Measurements from ENCODE around the gene PYGO2.
A peak's percentile ranks its signal among the peaks of the same experiment; 100 is the strongest.
"Not testable (repeated sequence)": the region's sequence is repeated elsewhere in the genome, so short reads cannot be mapped to it uniquely, and the experiment has no call there.

PYGO2 gene

DNA sequence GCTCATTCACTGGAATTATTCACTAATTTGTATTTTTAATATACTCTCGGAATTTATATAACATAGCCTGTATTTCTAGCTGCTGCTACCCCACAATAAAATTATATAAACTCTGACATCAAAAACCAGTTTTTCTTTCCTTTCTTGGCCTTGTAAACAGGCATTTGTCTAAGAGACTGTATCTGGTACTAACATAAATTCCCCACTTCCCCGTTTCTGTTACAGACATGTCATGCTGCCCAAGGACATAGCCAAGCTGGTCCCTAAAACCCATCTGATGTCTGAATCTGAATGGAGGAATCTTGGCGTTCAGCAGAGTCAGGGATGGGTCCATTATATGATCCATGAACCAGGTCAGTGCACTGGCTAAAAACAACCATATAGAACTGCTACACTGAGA is 16.2 kb upstream of the PYGO2 start:
- DNase-seq: not testable (repeated sequence)

DNA sequence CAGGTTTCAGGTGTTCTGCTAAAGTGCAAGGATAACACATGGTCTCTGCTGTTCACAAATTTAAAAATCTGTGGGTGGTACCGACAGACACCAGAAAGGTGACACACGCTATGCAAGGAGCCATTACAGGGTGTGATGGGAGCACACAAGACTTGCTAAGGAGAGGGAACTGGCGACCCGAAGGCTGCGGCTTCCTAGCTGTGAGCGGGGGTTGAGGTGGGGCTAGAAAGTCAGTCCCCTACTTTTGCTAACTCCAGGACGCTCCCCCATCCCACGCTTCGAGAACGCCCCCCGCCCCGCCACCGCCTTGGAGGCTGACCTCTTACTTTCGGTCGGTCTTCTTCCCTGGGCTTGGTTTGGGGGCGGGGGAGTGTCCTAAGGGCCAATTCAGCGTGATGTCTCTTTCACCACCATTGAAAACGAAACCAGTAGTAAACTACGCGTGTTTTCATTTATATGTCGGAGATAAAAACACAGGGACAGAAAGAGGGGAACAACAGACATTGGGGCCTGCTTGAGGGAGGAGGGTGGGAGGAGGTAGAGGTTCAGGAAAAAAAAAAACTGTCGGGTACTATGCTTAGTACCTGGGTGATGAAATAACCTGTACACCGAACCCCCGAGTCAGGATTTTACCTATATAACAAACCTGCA is 14.0 kb upstream of the PYGO2 start:
- DNase-seq: peak in 3 of 4 experiments; percentile 16 to 47 (median 20)

DNA sequence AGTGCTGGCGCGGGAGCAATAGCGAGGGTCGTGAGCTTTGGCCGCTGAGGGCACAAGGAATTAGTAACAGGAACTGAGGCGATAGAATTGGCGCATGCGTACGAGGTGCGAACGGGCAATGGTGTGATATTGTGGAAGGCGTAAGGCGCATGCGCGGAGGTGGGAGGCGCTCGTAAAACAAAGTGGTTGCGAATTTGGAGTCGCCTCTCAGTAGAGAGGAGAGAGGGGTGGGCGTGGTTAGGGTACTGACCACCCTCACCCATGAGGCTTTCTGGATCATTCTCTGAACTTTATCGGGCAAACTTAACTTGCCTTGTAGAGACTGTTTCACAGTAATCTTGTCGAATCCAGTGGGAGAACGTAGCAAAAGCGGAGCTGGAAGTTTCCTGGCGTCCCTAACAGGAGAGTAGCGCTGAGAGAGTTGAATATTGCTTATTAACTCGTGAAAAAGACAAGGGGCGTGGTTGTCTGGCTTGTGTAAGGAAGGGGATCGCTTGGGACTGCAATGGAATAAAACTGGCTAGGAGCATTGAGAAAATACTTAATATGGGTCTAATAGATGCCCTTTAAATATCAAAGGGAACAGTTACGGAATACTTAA is 13.3 kb upstream of the PYGO2 start:
- peak; percentile 73 to 90 (median 86) for DNase-seq

DNA sequence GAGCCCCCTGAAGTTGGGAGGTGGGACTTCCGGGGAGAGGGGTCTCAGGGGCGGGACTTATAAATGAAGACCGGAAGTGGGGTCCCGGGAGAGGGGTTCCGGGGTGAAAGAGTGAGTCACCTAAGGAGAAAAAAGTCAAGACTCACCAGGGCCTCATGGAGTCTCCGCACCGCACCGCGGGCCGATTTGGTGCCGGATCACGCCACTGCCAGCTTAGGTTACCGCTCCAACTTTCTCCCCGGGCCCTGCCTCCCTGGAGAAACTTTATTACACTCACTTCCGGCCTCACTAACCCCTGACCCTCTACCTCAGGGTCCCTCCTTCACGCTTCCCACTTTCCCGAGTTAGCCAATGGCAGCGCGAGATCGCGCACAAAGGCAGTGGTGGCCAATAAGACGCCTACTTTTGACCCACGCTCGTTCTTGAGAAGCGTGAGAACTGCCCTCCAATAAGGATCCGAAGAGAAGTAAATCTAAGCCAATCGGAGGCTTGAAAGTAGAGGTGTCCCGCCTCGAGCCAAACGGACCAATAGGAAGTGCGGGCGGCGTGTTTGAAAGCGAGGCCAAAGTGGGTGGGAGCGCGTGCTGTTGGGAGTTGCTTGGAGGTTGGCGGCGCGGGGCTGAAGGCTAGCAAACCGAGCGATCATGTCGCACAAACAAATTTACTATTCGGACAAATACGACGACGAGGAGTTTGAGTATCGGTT is 12.7 kb upstream of the PYGO2 start, which contains the start of gene CKS1B:
Gene CKS1B (plus strand): TSS at position 580 of the 706 bp plus-strand sequence. CDS start 65 bp downstream, at position 645.
- peak; percentile 74 to 88 (median 84) for DNase-seq

DNA sequence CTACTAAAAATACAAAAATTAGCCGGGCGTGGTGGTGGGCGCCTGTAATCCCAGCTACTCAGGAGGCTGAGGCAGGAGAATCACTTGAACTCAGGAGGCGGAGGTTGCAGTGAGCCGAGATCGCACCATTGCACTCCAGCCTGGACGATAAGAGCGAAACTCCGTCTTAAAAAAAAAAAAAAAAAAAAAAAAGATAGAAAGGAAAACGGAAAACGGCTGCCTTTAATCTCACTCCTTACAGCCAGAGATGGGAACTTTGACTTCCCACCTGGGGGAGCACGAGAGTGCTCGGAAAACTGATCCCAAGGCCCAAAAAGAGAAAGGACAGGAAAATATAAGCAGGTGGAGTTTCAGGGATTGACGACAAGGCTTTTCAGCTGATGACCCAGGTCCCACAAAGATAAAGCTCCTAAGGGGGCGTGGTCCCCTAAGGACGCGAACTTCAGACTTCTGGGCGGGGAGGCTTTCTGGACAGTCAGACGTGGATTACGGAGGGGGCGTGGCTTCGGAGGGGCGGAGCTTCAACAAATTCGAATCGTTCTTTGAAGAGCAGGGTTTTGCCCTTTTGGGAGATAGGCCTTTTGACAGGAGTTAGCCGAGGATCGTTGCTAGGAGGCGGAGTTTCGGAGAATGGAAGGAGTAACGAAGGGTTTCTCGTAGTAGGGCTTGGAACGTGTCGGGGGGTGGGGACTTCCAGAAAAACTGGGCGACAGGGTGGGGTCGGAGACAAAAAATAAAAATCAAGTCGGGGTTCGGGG is 11.9 kb upstream of the PYGO2 start:
- DNase-seq: peak; percentile 69 to 87 (median 75)

DNA sequence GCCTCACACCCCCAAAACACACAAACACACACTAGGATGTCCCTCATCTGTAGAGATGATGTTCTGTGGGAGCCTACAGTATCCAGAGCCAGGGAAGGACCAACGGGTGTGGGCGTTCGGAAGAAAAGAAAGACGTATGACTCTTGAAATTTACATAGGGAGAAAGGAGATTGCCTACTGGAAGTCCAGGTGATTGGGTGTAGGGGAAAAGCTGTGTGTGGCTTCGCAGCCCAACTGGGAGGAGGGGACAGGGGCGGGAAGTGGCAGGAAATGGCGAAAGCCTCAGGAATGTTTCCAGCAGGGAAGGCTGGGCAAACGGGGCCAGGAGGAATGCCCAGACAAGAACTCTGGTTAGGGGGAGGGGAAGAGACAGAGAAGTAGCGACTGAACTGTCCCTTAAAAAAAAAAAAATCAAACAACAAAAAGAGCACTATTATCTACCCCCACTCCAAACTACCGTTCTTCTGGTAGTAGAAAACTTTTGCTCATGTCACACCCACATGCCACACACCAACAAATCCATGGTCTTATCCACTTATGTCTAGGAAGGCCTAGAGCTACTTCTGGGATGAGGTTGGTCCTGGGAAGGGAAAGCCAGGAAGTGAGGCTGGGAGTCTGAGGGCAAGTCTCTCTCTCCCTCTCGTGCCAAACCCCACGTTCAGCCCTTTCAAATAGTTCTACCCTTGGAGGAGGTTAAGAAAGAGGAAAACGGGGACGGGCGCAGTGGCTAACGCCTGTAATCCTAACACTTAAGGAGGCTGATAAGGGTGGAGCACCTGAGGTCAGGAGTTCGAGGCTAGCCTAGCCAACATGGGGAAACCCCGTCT is 11.1 kb upstream of the PYGO2 start:
- DNase-seq: no peak

DNA sequence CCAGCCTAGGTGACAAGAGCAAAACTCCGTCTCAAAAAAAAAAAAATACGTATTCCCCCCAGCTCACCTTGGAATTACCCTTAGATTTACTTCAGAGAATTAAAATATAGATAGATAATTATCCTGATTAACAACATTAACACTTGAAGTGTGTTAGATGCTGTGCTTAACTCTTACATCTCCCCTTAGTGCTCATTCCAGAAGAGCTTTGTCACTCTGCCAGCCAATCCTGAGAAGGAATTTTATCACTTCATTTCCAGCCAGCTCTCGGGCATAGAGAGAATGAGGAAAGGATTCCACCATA is 10.6 kb upstream of the PYGO2 start:
- DNase-seq: no peak

DNA sequence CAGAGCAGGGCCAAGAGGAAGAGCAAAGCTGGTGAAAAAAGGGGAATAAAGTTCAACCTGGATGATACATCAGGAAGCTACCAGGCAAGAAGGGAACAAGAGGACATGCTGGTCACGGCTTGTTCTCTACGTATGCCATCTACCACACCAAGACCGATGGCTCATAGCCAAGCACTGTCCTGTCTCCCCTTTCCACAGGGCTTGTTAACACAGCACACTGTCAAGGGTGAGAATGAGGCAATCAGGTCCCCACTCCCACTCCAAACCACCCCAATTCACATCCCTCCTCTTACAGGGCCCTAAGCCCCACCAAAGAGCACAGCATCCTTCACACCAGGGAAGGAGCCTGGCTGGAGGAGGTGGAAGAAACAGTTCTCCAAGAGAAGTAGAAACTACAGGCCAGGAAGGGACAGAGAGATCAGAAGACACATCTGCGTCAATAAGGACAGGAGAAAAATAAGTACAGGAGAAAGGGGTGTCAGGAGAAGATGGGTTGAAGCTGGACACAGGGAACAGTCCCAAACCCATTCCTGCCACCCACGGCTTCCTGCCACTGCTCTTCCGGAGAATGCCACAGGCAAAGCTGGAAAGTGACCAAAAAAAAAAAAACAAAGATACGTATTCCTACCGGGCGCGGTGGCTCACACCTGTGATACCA is 9.9 kb upstream of the PYGO2 start:
- no peak for DNase-seq

DNA sequence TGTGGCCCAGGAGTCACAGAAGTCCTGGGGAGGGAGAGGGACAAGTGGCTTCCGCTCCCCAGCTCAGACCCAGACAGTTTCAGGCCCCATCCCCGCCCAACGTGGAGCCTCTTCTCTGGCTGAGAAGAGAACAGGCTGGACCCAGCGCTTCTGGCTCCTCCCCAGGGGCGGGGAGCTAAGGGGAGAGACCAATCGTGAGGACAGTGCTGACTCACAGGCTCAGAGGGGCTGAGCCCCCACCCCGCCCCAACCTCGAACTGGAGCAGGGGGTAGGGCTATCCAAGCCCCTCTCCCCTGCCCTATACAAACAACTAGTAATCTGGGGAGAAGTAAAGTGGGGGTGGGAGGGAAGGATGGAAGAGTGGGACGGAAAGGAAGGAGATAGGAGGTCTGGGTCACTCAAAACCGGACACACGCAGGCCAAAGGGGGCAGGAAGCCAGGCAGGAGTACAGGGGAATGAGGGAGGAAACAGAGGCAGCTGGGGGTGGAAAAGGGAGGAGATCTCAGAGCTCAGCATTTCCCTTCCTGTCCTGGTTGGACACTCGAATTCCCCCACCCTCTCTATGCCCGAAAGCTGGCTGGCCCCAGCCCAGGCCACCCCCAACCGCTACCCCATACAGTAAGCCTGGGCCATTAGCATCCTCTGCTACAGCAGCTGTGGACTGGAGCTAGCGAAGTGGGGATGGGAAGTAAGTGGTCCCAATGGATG is 9.2 kb upstream of the PYGO2 start, which contains the start of gene SHC1:
Gene SHC1 (minus strand): TSS at position 117 of the 710 bp plus-strand sequence. CDS start 221 bp downstream, outside the sequence.
- DNase-seq: no peak

DNA sequence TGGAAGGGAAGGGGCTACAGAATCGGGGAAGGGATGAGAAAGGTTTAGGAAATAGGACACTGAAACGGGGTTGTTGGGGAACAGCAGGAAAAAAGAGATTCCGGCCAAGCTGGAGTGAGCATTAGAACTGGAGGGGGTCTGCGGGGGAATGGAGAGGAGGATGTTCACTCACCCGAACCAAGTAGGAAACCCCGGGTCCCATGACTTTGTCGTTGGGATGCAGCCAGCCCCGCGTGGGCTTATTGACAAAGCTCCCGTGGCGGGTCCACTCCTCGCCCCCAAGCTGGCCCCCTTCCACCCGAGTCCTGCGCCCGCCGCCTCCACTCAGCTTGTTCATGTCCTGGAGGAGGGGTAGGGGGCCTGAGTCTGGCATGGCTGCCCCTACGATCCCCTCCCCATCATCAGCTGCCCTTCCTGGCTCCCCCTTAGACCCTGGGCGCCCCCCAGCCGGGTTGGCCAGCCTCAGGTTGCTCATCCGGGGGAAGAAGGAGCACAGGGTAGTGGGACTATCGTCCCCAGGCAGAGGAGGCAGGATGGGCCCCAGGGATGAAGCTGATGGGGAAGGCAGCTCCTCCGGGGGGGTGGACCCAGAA is 8.4 kb upstream of the PYGO2 start:
- DNase-seq: no peak

DNA sequence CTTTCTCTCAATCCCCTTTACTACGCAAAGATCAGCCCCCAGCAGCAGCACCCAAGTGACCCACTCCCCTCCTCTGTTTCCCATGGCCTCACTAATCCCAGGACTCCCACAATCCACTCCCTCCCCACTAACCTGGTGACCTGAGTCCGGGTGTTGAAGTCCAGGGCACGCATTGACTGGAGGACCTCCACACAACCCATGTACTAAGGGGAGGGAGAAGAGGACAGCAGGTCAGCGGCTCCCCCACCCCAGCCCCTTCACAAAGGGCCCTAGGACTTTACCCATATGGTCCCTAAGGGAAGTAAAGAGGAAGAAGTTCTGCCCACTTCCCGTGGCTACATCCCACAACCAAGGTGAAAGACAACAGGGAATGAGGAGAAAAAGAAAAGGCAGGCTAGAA is 7.7 kb upstream of the PYGO2 start:
- no peak for DNase-seq

DNA sequence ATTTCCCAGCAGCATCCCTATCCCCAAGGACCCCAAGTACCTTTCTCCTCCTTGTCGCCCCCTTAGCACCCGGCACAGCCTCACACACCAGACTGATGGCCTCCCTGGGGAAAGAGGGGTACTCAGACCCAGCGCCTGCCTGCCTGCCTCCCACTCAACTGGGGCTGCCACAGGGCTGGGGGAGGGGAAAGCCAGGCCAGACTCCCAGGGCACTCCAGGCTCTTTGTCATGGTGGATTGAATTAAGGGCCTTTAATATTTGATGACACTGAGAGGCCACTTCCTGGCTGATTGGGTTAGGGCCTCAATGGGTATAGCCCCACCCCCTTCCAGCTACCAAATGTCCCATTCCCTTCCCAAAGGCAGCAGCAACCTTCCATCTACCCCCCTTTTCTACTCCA is 7.1 kb upstream of the PYGO2 start:
- DNase-seq: no peak

DNA sequence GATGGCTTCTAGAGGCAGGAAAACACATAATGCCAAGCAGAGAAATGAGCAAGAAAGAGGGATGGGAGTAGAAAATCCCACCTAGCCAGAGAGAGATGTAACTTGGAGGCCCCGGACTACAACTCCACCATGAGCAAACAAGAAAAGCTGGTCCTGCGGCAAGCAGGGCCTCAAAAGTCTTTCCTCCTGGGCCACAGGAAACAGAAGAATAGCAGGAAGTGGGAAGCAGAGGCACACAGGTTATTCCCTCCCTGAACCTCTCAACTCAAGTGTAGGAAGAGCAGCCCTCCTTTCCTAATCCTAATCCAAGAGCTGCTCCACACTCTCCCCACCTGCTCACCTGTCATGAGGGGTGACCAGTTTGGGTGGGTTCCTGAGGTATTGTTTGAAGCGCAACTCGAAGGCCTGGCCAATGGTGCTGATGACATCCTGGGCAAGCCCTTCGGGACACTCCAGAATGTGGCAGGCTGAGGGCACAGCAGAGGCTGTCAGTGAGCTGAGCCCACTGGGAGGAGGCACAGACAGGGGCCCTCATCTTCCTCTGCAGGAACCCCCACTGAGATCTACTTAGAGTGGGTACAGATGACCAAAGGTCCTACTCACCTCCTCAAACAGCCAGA is 5.9 kb upstream of the PYGO2 start:
- DNase-seq: no peak

DNA sequence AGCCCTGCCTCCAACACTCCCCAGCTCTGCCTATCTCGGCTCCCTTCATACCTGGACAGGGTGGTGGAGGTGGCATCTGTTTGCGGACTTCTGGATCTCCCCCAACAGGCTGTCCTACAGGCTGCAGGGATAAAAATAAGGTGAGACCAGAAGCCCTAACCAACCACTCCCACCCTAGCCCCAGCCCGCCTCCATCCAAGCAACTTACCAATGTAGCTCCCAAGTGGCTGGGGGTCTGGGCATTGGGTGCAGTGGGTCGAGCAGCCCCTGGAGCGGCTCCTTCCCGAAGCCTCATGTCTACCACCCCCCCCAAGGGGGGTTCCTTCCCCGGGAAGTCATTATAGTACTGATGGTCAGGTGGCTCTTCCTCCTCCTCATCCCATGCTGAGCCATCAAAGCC is 4.5 kb upstream of the PYGO2 start:
- no peak for DNase-seq

DNA sequence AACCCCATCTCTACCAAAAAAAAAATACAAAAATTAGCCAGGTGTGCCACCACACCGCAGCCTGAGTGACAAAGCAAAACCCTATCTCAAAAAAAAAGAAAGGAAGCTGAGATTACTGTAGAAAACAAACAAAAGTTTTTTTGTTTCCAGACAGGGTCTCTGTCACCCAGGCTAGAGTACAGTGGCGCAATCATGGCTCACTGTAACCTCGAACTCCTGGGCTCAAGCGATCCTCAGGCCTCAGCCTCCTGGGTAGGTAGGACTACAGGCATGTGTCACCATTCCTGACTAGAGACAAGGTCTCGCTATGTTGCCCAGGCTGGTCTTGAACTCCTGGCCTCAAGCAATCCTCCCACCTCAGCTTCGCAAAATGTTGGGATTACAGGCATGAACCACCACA is 2.8 kb upstream of the PYGO2 start:
- no peak for DNase-seq

DNA sequence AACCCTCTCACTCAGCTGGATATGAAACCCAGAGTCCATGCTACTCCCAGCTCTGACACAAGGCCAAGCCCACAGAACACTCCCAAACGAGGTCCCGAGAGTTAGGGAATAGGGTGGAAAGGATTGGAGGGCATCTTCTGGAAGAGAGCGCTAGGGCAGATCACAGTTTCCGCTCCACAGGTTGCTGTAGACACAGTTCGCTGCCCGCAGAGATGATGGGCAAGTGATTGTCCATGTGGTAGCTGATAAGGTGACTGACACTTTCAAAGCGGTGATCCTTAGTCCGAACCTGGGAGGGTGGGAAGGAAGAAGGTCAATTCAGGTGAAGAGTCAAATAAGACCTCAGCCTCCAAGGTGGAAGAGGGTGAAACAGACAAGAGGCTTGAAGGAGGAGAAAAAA is 2.1 kb upstream of the PYGO2 start:
- no peak for DNase-seq

DNA sequence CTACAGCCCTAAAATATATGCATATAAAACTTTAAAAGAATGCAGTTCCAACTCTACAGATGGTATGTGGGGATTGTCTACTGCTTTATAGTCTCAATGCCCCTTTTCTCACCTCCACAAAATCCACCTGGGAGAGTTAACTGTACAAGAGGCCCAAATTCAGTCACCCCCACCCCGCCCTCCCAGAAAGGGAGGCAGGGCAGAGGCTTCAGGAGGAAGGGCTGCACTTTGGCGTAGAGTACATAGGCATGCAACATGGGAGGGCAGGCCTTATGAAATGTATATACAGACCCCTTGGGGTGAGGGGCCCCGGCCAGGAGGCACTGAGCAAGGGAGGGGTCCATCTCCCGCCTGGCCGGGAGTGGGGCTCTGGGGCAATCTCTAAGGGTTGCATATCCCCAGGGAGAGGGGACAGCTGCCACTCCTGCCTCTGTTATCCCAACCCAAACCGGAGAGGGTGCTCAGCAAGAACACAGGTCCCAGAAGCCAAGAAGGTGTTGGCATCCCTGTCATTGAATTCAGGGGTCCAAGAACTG is 1.3 kb upstream of the PYGO2 start:
- DNase-seq: no peak

DNA sequence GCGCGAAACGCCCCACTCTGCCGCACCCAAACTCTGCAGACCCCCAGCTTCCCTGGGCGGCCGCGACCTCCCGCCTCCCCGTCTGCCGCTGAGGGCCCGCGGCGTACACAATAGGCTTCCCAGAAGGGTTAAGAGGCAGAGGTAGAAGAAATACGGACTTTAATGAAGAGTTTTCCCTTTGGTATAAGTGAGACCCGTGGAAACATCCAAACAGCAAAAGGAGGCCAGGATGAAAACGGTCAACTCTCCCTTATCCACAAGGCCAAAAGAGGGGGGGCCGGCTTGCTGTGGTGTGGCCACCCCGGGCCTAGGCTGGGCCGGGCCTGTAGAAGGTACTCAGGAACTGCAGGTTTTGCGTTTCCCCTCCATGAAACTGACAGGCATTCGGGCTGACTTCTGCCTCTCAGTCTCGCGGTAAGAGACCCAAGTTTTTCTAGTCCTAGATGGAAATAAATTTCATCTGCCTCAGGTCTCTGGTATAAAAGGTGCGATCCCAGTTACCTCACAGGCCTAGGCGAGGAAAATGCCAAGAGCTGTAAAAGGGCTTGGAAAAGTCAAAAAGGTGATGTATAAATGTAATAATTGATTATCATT is 671 bp upstream of the PYGO2 start:
- DNase-seq: no peak

DNA sequence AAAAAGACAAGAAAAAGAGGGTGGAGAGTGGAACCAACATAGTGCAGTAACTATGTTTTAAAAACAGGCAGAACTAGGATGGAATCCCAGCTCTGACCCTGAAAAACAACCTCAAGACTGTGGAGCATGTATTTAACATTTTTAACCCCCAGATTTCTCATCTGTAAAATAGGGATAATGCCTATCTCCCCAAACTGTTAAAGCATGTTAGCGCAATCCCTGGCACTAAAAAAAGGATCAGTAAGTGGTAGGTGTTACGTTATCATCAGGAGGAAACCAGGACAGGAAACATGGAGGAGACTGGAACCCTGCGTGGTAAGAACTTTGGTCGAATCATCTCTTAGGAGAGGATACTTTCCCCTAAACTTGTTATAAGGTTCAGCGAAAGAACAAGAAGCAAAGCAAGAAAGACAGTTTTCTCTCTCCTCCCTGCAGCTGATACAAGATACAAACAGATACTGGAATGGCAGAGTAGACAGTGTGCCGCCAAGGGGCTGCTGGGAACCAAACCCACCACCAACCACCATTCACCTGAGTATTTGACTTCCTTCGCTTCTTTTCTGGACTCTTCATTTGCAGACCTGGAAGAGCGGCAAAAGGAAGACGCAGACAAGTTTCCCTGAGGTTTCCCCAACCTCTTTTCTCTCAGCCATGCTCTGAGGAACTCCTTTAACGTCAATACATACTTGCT is 991 bp downstream of the PYGO2 start:
- no peak for DNase-seq
